CD4-positive, alpha-beta T cell treated with Interleukin-6 at 100 ng/mL for 8 hours (primary cell): ENCODE data around the gene ANKRD44.
A peak's percentile ranks its signal among the peaks of the same experiment; 100 is the strongest.
"Not testable (repeated sequence)": the region's sequence is repeated elsewhere in the genome, so short reads cannot be mapped to it uniquely, and the experiment has no call there.

Source experiments
- DNase-seq: peaks from one replicate; pipeline ENCODE4 v3.0.0-alpha.2; 2020; ENCODE audit warnings: mixed read lengths, low spot score

The ANKRD44 gene

GRCh38 chr2:197310271-197310985, at the start of gene ANKRD44:
TSS of gene ANKRD44 (minus strand) at chr2:197310780. CDS start at chr2:197310604, 176 bp downstream.
- DNase-seq = peak; percentile 87

GRCh38 chr2:197359859-197360258, 49.3 kb upstream of the ANKRD44 start:
- DNase-seq = no peak

GRCh38 chr2:197358931-197359330, 48.4 kb upstream of the ANKRD44 start:
- peak; percentile 19 for DNase-seq

GRCh38 chr2:197357986-197358385, 47.4 kb upstream of the ANKRD44 start:
- DNase-seq = no peak

- DNase-seq = no peak
These were observed 45.6 kb upstream of the ANKRD44 start for GRCh38 chr2:197356136-197356535.

GRCh38 chr2:197354169-197354558, 43.6 kb upstream of the ANKRD44 start:
- DNase-seq = no peak

GRCh38 chr2:197353393-197354168, 43.0 kb upstream of the ANKRD44 start:
- DNase-seq = no peak

GRCh38 chr2:197349699-197350098, 39.1 kb upstream of the ANKRD44 start:
- no peak for DNase-seq

- DNase-seq = no peak
These were observed 38.3 kb upstream of the ANKRD44 start for GRCh38 chr2:197348721-197349360.

GRCh38 chr2:197345846-197346370, 35.3 kb upstream of the ANKRD44 start:
- no peak for DNase-seq

GRCh38 chr2:197343968-197344367, 33.4 kb upstream of the ANKRD44 start:
- DNase-seq = not testable (repeated sequence)

- DNase-seq = no peak
These were observed 30.0 kb upstream of the ANKRD44 start for GRCh38 chr2:197340591-197340990.

GRCh38 chr2:197339496-197340220, 29.1 kb upstream of the ANKRD44 start:
- DNase-seq = no peak

GRCh38 chr2:197339016-197339415, 28.4 kb upstream of the ANKRD44 start:
- DNase-seq = no peak

- no peak for DNase-seq
These were observed 22.1 kb upstream of the ANKRD44 start for GRCh38 chr2:197332641-197333040.

GRCh38 chr2:197328461-197328860, 17.9 kb upstream of the ANKRD44 start:
- no peak for DNase-seq

GRCh38 chr2:197327472-197328098, 17.0 kb upstream of the ANKRD44 start:
- no peak for DNase-seq

GRCh38 chr2:197327073-197327471, 16.5 kb upstream of the ANKRD44 start:
- no peak for DNase-seq

- no peak for DNase-seq
These were observed 14.2 kb upstream of the ANKRD44 start for GRCh38 chr2:197324801-197325200.

GRCh38 chr2:197322724-197323720, 12.4 kb upstream of the ANKRD44 start:
- peak; percentile 39 for DNase-seq
